ENCODE measurements around the gene LIPI.

DNA sequence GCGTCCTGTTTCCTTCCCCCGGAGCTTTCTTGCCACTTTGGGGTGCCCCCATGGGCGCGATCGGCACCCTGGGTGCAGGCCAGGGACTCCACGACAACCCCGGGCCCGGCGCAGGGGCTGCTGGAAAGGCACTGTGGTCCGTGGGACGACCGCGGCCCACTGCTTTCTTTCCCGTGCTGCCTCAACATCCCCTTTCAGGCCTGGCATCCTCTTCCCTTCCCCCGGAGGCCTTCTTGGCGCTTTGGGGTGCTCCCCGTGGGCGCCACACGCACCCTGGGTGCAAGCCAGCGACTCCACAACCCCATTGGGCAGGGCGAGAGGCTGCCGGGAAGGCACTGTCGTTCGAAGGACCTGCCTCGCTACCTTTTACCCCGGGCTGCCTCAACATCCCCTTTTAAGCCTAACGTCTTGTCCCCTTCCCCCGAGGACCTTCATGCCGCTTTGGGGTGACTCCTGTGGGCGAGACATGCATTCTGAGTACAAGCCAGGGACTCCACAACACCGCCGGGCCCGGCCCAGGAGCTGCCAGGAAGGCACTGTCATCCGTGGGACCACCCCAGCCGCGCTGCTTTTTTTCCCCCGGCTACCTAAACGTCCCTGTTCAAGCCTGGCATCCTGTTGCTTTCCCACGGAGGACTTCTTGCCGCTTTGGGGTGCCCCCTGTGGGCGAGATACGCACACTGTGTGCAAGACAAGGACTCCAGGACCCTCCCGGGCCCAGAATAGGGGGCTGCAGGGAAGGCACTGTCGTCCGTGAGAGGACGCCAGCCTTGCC lies 137.8 kb downstream of the LIPI start:
- no peak for TF ChIP-seq POLR2AphosphoS5 (IDR thresholded peaks at IDR 0.05; ENCODE audit: borderline replicate concordance, low read depth, low read length)
- TF ChIP-seq FOXP2 (optimal IDR thresholded peaks at IDR 0.05; ENCODE audit: control extremely low read depth, extremely low read length, insufficient read depth) = no peak
- no peak for TF ChIP-seq EZH2 (IDR thresholded peaks at IDR 0.05)
